Measurements from ENCODE around the gene CDKN2B-AS1.

Gene CDKN2B-AS1

GRCh38 chr9:22142671-22143070, 148.1 kb downstream of the CDKN2B-AS1 start:
- Histone ChIP-seq H3K4me1 (ENCODE audit: low read length) (no peaks in the 10 kb centered on the region), H3K9me3 (ENCODE audit: insufficient read depth, low read length) (no peaks in the 10 kb centered on the region), H4K20me1 (ENCODE audit: insufficient read depth, low read length) (no peaks in the 10 kb centered on the region), H3K4me2 (ENCODE audit: low read length) (no peak overlapping the region), H3K36me3 (replicated peaks; ENCODE audit: low read depth, low read length) (no peaks in the 10 kb centered on the region), H3K4me3 (ENCODE audit: low read length) (no peak overlapping the region), H3K9ac (ENCODE audit: low read length) (no peak overlapping the region), H3K79me2 (ENCODE audit: low read length) (no peaks in the 10 kb centered on the region), H3K27ac (ENCODE audit: low read length) (no peak overlapping the region), H3K27me3 (ENCODE audit: low read depth, low read length) (no peaks in the 10 kb centered on the region), H2AFZ (ENCODE audit: low read depth, low read length) (no peak overlapping the region)
- TF ChIP-seq CTCF (IDR thresholded peaks at IDR 0.05; ENCODE audit: low read depth, low read length) (no peak), EZH2phosphoT487 (IDR thresholded peaks at IDR 0.05; ENCODE audit: low read depth) (no peak)

GRCh38 chr9:22143799-22144625, 149.4 kb downstream of the CDKN2B-AS1 start:
- no peak overlapping the region for H3K4me2 ChIP-seq (ENCODE audit: low read length)
- no peak overlapping the region for H3K27ac ChIP-seq (ENCODE audit: low read length)
- H3K27me3 ChIP-seq (ENCODE audit: low read depth, low read length): no peaks in the 10 kb centered on the region
- H3K4me1 ChIP-seq (ENCODE audit: low read length): no peaks in the 10 kb centered on the region
- no peaks in the 10 kb centered on the region for H3K9me3 ChIP-seq (ENCODE audit: insufficient read depth, low read length)
- no peaks in the 10 kb centered on the region for H3K36me3 ChIP-seq (replicated peaks; ENCODE audit: low read depth, low read length)
- H2AFZ ChIP-seq (ENCODE audit: low read depth, low read length): no peak overlapping the region
- no peak for TF ChIP-seq EZH2phosphoT487 (IDR thresholded peaks at IDR 0.05; ENCODE audit: low read depth)
- TF ChIP-seq CTCF (IDR thresholded peaks at IDR 0.05; ENCODE audit: low read depth, low read length): no peak
- no peak overlapping the region for H3K9ac ChIP-seq (ENCODE audit: low read length)
- no peaks in the 10 kb centered on the region for H4K20me1 ChIP-seq (ENCODE audit: insufficient read depth, low read length)
- no peak overlapping the region for H3K4me3 ChIP-seq (ENCODE audit: low read length)
- no peaks in the 10 kb centered on the region for H3K79me2 ChIP-seq (ENCODE audit: low read length)

GRCh38 chr9:22146604-22147003, 152.0 kb downstream of the CDKN2B-AS1 start:
- TF ChIP-seq CTCF (IDR thresholded peaks at IDR 0.05; ENCODE audit: low read depth, low read length) (no peak), EZH2phosphoT487 (IDR thresholded peaks at IDR 0.05; ENCODE audit: low read depth) (no peak)
- Histone ChIP-seq H3K27ac (ENCODE audit: low read length) (no peak overlapping the region), H4K20me1 (ENCODE audit: insufficient read depth, low read length) (no peaks in the 10 kb centered on the region), H3K4me2 (ENCODE audit: low read length) (no peak overlapping the region), H3K4me1 (ENCODE audit: low read length) (no peaks in the 10 kb centered on the region), H3K79me2 (ENCODE audit: low read length) (no peaks in the 10 kb centered on the region), H3K9ac (ENCODE audit: low read length) (no peak overlapping the region), H2AFZ (ENCODE audit: low read depth, low read length) (no peak overlapping the region), H3K4me3 (ENCODE audit: low read length) (no peak overlapping the region), H3K27me3 (ENCODE audit: low read depth, low read length) (no peaks in the 10 kb centered on the region), H3K9me3 (ENCODE audit: insufficient read depth, low read length) (no peaks in the 10 kb centered on the region), H3K36me3 (replicated peaks; ENCODE audit: low read depth, low read length) (no peaks in the 10 kb centered on the region)

DNA sequence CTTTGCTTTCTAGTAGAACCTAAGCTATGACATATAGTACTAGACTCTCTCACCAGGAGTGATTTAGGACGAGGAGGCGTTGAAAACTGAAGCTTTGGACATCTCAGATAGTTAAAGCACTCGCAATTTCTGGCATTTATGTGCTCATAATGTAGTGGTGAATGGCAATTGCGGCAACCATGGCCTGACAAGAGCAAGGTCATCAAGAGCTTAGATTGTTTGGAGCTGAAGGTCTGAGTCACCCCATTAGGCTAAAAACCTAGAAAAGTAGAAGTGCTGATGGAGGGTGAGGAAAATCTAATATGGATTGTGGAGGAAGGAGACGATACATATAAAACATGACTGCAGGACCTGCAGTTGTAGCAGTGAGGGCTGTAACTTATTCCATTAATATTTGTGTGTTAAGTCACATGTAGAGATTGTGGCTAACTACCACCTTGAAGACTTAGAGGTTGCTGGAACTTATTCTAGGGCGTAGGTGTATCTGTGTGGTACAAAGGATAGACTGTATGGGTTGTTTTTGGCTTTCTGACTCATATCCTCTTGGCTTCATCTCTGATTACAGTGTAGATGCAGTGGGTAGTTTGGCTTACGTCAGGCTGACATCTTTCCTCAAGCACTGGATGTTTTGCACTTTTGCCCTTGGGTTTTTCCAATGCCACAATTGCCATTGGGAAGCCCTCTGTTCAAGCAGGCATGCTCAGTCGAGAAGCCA, 153.4 kb downstream of the CDKN2B-AS1 start:
- Histone ChIP-seq H3K9ac (ENCODE audit: low read length) (no peak overlapping the region), H3K4me3 (ENCODE audit: low read length) (no peak overlapping the region), H4K20me1 (ENCODE audit: insufficient read depth, low read length) (no peaks in the 10 kb centered on the region), H3K36me3 (replicated peaks; ENCODE audit: low read depth, low read length) (no peaks in the 10 kb centered on the region), H3K4me2 (ENCODE audit: low read length) (no peak overlapping the region), H3K4me1 (ENCODE audit: low read length) (no peaks in the 10 kb centered on the region), H3K27ac (ENCODE audit: low read length) (no peak overlapping the region), H3K9me3 (ENCODE audit: insufficient read depth, low read length) (no peaks in the 10 kb centered on the region), H3K79me2 (ENCODE audit: low read length) (no peaks in the 10 kb centered on the region), H3K27me3 (ENCODE audit: low read depth, low read length) (no peaks in the 10 kb centered on the region), H2AFZ (ENCODE audit: low read depth, low read length) (no peak overlapping the region)
- TF ChIP-seq CTCF (IDR thresholded peaks at IDR 0.05; ENCODE audit: low read depth, low read length): no peak
- no peak for TF ChIP-seq EZH2phosphoT487 (IDR thresholded peaks at IDR 0.05; ENCODE audit: low read depth)
